HepG2 (cell line): ENCODE results near the gene SMDT1. TPM values are rescaled to one million over a fixed set of nuclear protein-coding genes. Genes with fewer than 3 reads are reported as not detected.

Experiments
- GPN1 ChIP-seq: sonication (generic); formaldehyde crosslinking; IDR thresholded peaks from 2 replicates; pipeline ENCODE4 v1.5.1; 2020; ENCODE audit warnings: missing genetic modification reagents, borderline replicate concordance
- KMT2A ChIP-seq: sonication (generic); formaldehyde crosslinking; IDR thresholded peaks from 2 replicates; pipeline ENCODE4 v1.4.0; 2020; ENCODE audit warnings: missing genetic modification reagents
- MIXL1 ChIP-seq: IDR thresholded peaks from 2 replicates; pipeline ENCODE4 v1.6.1; 2016
- SCMH1 ChIP-seq: sonication (generic); formaldehyde crosslinking; IDR thresholded peaks from 2 replicates; pipeline ENCODE4 v1.9.0; 2021; ENCODE audit warnings: missing genetic modification reagents, mild to moderate bottlenecking, borderline replicate concordance
- ZC3H4 ChIP-seq: sonication (generic); formaldehyde crosslinking; IDR thresholded peaks from 2 replicates; pipeline ENCODE4 v1.4.0; 2020; ENCODE audit warnings: missing genetic modification reagents, borderline replicate concordance
- ZFP36L1 ChIP-seq: sonication (generic); formaldehyde crosslinking; IDR thresholded peaks from 2 replicates; pipeline ENCODE4 v1.8.0; 2022; ENCODE audit warnings: mild to moderate bottlenecking, missing genetic modification reagents, moderate library complexity
- ZFX ChIP-seq: sonication (generic); formaldehyde crosslinking; IDR thresholded peaks from 2 replicates; pipeline ENCODE4 v1.4.0; 2020; ENCODE audit warnings: mild to moderate bottlenecking, low read depth, missing genetic modification reagents, moderate library complexity
- ZNF333 ChIP-seq: sonication (generic); formaldehyde crosslinking; IDR thresholded peaks from 2 replicates; pipeline ENCODE4 v1.4.0; 2020; ENCODE audit warnings: mild to moderate bottlenecking, missing genetic modification reagents, borderline replicate concordance
- ZNF773 ChIP-seq: sonication (generic); formaldehyde crosslinking; IDR thresholded peaks from 2 replicates; pipeline ENCODE4 v1.4.0; 2020; ENCODE audit warnings: missing genetic modification reagents, borderline replicate concordance
- ZNF841 ChIP-seq: sonication (generic); formaldehyde crosslinking; IDR thresholded peaks from 2 replicates; pipeline ENCODE4 v1.8.1; 2023; ENCODE audit warnings: missing genetic modification reagents, borderline replicate concordance
- polyA plus RNA-seq, 8 experiments: library from polyadenylated mRNA; depleted of rRNA in 3 of 8; stranded (reverse) in 7 of 8; unstranded in 1 of 8; fragments of >200 nt; fragmentation: Illumina TruSeq in 4 of 8; extraction: Trizol in 4 of 8; gene quantifications; 2 replicates each; pipeline versions ENCODE4 v1.2.1 to v1.2.3, GENCODE V29; 2011 to 2016; ENCODE audit warnings: low read depth in 4 of 8, missing spikeins in 1 of 8, mixed read lengths in 1 of 8; ENCODE audit not compliant: insufficient read depth in 1 of 8
- total RNA-seq, 5 experiments: library from RNA; depleted of rRNA; stranded (reverse); fragments of >200 nt; fragmentation: Illumina TruSeq; extraction: Trizol; gene quantifications; 2 replicates each; pipeline ENCODE4 v1.2.3, GENCODE V29; 2016; ENCODE audit warnings: low read depth in 1 of 5
- TF ChIP-seq, protein P1 (sequence below): sonication (generic); formaldehyde crosslinking; IDR thresholded peaks from one replicate; pipeline ENCODE4 v1.5.1; 2020; ENCODE audit warnings: mild to moderate bottlenecking, missing genetic modification reagents; ENCODE audit errors: not compliant biosample characterization
- TF ChIP-seq, protein P2 (sequence below): sonication (generic); formaldehyde crosslinking; conservative IDR thresholded peaks from 2 replicates; pipeline ENCODE4 v1.4.0; 2020; ENCODE audit warnings: missing genetic modification reagents
- TF ChIP-seq, protein P3 (sequence below): sonication (generic); formaldehyde crosslinking; IDR thresholded peaks from 2 replicates; pipeline ENCODE4 v1.4.0; 2020; ENCODE audit warnings: missing genetic modification reagents

SMDT1 gene
- total and polyA plus RNA-seq, 2 of the 13 experiments (the other 11 are each of a cell fraction or from before 2014, with no cell fraction given) = 8.3 to 26.6 TPM

DNA sequence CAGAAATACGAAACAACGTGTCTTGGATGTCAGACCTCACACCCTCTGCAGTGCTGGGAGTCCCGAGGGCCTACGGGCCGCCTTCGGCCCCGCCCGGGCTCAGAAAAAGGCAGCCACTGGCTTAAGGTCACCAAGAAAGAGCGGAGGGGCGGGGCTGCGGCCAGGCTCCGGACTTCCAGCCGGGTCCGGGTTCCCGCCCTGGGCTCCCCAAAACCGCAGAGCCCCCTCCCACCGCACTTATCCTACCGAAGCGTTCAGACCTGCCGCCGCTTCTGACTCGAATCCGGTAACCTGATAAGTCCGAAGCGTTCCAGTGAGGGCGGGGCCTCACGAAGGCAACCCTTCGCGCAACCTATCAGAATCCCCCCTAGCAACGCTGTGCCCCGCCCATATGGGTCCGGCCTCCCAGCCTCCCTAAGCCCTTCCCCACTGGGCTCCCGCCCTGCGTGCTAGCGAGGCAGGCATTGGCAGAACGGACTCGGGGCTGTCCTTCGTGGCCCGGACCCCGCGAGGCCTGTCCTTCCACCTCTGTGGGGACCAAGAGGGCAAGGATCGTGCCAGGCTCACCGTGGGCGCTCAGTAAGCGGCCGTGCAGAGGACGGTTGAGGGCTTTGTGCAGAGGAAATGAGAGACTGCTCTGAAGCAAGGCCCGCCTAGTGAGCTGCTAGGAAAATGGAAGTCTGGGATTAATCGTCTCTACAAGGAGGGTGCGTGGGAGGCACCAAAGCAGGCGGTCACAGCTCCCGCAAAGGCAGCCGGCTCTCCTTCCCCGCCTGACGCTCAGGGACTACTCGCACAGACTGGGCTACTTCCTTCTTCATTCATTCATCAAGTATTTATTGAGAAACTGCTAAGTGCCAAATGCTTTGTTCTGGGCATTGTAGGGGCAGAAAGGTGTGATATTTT, 8.7 kb upstream of the SMDT1 start, which contains the start of gene NAGA (continued):
- no peak for TF ChIP-seq ZNF773 (CRISPR knock-in tag)
- TF ChIP-seq GPN1 (CRISPR knock-in tag) = no peak
- TF ChIP-seq ZFX (CRISPR knock-in tag) = peak; percentile 98
- TF ChIP-seq, protein P1, sequence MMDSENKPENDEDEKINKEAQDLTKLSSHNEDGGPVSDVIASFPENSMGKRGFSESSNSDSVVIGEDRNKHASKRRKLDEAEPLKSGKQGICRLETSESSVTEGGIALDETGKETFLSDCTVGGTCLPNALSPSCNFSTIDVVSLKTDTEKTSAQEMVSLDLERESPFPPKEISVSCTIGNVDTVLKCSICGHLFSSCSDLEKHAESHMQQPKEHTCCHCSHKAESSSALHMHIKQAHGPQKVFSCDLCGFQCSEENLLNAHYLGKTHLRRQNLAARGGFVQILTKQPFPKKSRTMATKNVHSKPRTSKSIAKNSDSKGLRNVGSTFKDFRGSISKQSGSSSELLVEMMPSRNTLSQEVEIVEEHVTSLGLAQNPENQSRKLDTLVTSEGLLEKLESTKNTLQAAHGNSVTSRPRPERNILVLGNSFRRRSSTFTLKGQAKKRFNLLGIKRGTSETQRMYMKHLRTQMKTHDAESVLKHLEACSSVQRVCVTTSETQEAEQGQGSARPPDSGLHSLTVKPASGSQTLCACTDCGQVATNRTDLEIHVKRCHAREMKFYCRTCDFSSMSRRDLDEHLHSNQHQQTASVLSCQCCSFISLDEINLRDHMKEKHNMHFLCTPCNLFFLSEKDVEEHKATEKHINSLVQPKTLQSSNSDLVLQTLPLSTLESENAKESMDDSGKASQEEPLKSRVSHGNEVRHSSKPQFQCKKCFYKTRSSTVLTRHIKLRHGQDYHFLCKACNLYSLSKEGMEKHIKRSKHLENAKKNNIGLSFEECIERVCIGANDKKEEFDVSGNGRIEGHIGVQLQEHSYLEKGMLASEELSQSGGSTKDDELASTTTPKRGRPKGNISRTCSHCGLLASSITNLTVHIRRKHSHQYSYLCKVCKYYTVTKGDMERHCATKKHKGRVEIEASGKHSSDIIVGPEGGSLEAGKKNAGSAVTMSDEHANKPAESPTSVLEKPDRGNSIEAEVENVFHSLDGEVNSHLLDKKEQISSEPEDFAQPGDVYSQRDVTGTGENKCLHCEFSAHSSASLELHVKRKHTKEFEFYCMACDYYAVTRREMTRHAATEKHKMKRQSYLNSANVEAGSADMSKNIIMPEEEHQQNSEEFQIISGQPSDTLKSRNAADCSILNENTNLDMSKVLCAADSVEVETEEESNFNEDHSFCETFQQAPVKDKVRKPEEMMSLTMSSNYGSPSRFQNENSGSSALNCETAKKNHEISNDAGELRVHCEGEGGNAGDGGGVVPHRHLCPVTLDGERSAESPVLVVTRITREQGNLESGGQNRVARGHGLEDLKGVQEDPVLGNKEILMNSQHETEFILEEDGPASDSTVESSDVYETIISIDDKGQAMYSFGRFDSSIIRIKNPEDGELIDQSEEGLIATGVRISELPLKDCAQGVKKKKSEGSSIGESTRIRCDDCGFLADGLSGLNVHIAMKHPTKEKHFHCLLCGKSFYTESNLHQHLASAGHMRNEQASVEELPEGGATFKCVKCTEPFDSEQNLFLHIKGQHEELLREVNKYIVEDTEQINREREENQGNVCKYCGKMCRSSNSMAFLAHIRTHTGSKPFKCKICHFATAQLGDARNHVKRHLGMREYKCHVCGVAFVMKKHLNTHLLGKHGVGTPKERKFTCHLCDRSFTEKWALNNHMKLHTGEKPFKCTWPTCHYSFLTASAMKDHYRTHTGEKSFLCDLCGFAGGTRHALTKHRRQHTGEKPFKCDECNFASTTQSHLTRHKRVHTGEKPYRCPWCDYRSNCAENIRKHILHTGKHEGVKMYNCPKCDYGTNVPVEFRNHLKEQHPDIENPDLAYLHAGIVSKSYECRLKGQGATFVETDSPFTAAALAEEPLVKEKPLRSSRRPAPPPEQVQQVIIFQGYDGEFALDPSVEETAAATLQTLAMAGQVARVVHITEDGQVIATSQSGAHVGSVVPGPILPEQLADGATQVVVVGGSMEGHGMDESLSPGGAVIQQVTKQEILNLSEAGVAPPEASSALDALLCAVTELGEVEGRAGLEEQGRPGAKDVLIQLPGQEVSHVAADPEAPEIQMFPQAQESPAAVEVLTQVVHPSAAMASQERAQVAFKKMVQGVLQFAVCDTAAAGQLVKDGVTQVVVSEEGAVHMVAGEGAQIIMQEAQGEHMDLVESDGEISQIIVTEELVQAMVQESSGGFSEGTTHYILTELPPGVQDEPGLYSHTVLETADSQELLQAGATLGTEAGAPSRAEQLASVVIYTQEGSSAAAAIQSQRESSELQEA (CRISPR knock-in tag) = peak; percentile 25
- TF ChIP-seq ZNF333 = no peak
- TF ChIP-seq SCMH1 (CRISPR knock-in tag) = no peak
- TF ChIP-seq MIXL1 (CRISPR knock-in tag) = peak; percentile 73
- TF ChIP-seq, protein P2, sequence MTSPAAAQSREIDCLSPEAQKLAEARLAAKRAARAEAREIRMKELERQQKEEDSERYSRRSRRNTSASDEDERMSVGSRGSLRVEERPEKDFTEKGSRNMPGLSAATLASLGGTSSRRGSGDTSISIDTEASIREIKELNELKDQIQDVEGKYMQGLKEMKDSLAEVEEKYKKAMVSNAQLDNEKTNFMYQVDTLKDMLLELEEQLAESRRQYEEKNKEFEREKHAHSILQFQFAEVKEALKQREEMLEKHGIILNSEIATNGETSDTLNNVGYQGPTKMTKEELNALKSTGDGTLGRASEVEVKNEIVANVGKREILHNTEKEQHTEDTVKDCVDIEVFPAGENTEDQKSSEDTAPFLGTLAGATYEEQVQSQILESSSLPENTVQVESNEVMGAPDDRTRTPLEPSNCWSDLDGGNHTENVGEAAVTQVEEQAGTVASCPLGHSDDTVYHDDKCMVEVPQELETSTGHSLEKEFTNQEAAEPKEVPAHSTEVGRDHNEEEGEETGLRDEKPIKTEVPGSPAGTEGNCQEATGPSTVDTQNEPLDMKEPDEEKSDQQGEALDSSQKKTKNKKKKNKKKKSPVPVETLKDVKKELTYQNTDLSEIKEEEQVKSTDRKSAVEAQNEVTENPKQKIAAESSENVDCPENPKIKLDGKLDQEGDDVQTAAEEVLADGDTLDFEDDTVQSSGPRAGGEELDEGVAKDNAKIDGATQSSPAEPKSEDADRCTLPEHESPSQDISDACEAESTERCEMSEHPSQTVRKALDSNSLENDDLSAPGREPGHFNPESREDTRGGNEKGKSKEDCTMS = no peak
- peak; percentile 84; the same call in 1 of the 2 replicates for TF ChIP-seq KMT2A
- TF ChIP-seq ZFP36L1 (CRISPR knock-in tag) = no peak
- no peak; the same call in 1 of the 2 replicates for TF ChIP-seq ZNF841 (CRISPR knock-in tag)
- TF ChIP-seq ZC3H4 = 0 out of 2 replicates have a peak, but pooled peaks have one; percentile 36
- TF ChIP-seq, protein P3, sequence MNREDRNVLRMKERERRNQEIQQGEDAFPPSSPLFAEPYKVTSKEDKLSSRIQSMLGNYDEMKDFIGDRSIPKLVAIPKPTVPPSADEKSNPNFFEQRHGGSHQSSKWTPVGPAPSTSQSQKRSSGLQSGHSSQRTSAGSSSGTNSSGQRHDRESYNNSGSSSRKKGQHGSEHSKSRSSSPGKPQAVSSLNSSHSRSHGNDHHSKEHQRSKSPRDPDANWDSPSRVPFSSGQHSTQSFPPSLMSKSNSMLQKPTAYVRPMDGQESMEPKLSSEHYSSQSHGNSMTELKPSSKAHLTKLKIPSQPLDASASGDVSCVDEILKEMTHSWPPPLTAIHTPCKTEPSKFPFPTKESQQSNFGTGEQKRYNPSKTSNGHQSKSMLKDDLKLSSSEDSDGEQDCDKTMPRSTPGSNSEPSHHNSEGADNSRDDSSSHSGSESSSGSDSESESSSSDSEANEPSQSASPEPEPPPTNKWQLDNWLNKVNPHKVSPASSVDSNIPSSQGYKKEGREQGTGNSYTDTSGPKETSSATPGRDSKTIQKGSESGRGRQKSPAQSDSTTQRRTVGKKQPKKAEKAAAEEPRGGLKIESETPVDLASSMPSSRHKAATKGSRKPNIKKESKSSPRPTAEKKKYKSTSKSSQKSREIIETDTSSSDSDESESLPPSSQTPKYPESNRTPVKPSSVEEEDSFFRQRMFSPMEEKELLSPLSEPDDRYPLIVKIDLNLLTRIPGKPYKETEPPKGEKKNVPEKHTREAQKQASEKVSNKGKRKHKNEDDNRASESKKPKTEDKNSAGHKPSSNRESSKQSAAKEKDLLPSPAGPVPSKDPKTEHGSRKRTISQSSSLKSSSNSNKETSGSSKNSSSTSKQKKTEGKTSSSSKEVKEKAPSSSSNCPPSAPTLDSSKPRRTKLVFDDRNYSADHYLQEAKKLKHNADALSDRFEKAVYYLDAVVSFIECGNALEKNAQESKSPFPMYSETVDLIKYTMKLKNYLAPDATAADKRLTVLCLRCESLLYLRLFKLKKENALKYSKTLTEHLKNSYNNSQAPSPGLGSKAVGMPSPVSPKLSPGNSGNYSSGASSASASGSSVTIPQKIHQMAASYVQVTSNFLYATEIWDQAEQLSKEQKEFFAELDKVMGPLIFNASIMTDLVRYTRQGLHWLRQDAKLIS = no peak
